HG02840 (cell line): Measurements from ENCODE around the gene DNMT1.

ENCODE experiments used
- ATAC-seq: cut with Tn5 transposase; IDR thresholded peaks from one replicate; pipeline ENCODE4 v1.9.1; 2021; ENCODE audit warnings: mild to moderate bottlenecking, moderate library complexity, moderate number of reproducible peaks; ENCODE audit not compliant: unreplicated experiment, low FRiP score

The DNMT1 gene

GRCh38 chr19:10104130-10104513 is 90.6 kb downstream of the DNMT1 start:
- no peak for ATAC-seq

GRCh38 chr19:10102787-10103236 is 91.9 kb downstream of the DNMT1 start:
- peak; percentile 21 for ATAC-seq

DNA sequence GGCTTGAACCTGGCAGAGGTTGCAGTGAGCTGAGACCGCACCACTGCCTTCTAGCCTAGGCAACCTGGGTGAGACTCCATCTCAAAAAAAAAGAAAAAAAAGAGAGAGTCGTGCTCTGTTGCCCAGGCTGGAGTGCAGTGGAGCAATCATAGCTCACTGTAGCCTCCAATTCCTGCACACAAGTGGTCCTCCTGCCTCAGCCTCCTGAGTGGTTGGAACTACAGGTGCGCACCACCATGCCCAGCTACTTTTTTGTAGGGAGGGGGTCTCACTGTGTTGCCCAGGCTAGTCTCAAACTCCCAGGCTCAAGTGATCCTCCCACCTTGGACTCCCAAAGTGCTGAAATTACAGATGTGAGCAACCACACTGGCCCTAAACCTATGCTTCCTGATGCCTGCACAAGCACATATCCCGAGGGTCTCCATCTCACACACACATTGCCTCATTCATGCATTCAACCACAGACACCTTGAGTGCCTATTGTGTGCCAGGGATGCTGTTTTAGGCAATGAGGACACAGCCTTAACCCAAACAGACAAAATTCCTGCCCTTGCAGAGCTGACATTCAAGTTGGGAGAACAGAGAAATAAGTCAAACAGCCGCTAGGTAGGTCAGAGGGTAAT is 94.5 kb downstream of the DNMT1 start:
- no peak for ATAC-seq

DNA sequence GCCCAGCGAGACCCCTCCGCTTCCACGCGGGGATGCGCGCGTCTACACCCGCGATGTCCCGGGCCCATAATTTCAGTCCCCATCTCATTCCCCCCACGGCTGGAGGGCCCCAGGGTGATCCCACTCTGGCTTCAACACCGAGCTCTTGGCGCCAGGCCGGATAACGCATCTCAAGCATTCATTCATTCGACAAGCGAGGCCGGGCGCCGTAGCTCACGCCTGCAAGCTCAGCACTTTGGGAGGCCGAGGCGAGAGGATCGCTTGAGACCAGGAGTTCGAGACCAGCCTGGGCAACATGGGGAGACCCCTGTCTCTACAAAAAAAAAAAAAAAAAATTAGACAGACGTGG is 98.2 kb downstream of the DNMT1 start:
- ATAC-seq, result no peak

GRCh38 chr19:10095948-10096614 is 98.7 kb downstream of the DNMT1 start:
- ATAC-seq, result peak; percentile 67

DNA sequence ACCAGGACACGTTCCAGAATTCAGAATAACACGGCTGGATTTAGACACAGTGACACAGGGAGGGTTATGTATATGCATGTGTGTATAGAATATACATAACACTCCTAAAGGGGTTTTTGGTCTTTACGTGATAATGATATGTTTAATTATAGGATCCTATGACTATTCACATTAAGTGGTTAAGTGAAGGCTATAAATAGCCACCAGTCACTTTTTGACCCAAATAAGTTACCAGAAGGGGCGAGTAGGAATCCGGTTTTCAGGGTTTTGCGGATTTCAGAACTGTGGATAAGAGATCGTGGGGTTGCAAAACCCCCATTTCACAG is 99.2 kb downstream of the DNMT1 start:
- ATAC-seq, result peak; percentile 3

- ATAC-seq, result no peak
Observed at GRCh38 chr19:10093295-10094186, 101.2 kb downstream of the DNMT1 start.

GRCh38 chr19:10092648-10093294 is 102.0 kb downstream of the DNMT1 start:
- no peak for ATAC-seq

GRCh38 chr19:10091895-10092641 is 102.7 kb downstream of the DNMT1 start:
- no peak for ATAC-seq

DNA sequence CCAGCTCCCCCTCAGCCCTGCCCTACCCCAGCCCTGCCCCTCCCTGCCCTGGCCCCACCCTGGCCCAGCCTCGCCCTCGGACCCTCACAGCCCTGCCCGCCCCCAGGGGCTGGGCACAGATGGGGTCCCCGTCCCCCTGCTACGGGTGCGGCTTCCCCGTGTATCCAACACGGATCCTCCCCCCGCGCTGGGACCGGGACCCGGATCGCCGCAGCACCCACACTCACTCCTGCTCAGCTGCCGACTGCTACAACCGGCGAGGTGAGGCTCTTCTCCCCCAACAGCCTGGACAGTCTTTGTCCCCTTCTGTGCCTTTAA is 103.4 kb downstream of the DNMT1 start:
- no peak for ATAC-seq

DNA sequence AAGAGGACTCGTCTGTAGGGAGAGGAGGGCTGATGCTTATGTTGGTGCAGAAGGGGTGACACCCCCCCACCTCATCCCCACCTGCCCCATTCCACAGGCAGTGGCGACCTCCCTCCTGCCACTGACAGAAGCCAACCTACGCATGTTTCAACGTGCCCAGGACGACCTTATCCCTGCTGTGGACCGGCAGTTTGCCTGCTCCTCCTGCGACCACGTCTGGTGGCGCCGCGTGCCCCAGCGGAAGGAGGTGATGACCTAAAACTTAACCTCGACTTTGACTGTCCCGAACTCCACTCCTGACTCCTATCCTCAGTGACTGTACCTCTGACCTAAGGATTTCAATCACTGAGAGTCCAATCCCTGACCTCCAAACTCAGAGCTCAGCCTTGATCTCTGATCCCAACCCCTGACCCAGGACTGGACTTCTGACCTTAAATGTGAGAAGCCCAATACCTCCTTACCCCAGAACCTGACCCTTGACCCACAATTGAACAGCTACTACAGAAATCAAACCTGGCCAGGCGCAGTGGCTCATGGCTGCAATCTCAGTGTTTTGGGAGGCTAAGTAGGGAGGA is 104.9 kb downstream of the DNMT1 start:
- no peak for ATAC-seq

DNA sequence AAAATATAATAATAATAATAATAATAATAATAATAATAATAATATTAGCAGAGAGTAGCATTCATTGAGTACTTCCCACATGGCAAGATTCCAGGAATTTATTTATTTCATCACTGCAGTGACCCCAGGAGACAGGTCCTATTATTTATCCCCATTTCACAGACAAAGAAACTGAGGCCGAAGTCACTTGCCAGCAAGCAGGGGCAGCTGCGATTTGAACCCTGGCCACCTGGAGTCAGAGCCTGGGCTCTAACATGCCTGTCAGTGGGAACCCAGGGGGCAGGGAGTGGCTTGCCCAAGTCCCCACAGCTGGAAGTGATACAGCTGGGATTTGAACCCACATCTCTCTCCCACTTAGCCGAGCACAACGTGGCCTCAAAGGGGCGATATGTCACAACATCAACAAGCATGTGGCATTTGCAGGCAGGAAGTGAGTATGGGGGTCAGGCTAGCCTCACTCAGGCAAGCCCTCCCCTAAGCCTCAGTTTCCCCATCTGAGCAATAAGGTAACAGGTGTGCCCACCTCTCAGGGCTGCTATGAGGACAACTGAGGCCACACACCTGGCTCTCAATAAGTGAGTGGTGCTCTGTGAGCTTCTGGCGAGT is 105.7 kb downstream of the DNMT1 start:
- no peak for ATAC-seq

GRCh38 chr19:10087296-10088061 is 107.3 kb downstream of the DNMT1 start:
- no peak for ATAC-seq

DNA sequence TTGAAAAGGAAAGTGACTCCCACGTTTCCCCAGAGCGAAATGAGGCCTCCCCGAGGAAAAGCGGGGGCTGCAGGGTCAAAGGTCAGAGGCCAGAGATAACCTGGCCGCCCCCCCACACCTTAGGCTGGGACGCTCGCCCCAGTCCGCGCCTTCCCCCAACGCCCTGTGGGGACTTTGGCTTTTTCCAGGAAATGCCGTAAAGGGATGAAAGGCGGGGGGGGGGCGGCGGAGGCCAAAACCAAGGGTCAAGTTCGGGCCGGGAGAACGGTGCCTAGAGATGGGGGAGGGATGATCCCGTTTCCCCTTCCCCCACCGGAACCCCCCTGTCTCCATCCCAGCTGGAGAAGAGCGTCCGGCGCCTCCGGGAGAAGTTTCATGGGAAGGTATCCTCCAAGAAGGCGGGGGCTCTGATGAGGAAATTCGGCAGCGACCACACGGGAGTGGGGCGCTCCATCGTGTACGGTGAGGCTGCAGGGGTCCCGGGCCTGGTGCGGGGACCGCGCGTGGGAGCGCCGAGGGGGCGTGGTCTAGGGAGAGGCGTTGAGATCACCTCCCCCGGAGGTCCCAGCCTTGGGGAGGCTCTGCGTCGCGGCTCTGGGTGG is 108.1 kb downstream of the DNMT1 start:
- no peak for ATAC-seq

DNA sequence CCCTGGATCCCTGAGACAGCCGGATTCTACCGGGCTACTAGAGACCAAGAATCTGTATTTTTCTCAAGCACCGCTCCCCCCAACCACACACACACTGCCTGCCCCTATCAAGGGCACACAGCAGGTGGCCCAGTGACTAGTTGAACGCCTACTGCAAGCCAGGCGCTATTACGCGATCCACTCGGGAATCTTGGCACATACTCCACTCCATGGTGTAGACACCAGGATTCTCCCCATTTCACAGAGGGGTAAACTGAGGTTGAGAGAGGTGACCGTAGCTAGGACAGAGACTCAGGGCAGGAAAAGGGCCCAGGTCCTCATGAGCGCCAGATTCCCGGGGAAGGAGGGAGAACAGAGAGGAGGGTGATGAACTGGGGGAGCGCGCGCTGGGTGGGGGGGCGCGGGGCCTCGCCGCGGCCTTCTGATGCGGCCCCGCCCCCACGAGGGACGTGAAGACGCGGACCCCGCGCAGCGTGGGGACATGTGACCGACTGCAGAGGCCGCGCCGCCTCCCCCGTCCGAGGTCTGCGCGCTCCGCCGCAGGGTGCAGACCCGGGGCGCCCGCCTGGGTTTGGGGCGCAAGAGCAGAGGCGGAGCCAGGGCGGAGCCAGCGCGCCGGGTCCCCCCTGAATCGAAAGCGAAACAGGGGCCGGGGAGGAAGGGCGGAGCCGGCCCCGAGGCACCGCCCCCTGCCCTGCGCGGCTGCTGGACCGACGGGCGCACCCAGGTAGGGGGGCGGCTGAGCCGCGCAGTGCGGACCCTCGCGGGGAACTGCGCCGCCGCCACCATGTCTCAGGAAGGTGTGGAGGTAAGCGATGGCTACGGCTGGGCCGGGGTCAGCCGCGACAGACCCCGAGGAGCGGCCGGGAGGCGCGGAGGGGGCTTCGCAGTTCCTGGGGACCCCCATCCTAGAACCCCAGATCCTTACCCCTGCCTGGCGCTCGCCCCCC is 108.8 kb downstream of the DNMT1 start, which contains the start of gene SHFL:
Gene SHFL, plus strand, starts transcription at position 677 of the 950 bp plus-strand sequence. Its CDS starts 111 bp downstream, at position 788.
- peak; percentile 81 for ATAC-seq

DNA sequence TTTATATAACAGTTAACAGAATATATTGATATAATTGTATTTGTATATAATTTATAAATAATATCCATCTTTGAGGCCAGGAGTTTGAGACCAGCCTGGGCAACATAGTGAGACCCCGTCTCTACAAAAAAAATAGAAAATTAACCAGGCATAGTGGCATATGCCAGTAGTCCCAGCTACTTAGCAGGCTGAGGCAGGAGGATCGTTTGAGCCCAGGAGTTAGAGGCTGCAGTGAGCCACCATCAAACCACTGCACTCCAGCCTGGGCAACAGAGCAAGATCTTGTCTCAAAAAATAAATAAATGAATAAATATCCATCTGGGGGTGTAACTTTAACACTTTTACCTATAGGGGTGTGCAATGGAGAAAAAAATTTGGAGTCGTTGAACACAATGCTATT is 110.0 kb downstream of the DNMT1 start:
- no peak for ATAC-seq

- ATAC-seq, result no peak
Observed at GRCh38 chr19:10083911-10084310, 110.8 kb downstream of the DNMT1 start.
